ENCODE measurements around the gene GORASP2. TPM values are rescaled to one million over a fixed set of nuclear protein-coding genes. Genes with fewer than 3 reads are reported as not detected.

The GORASP2 gene
- 29.7 and 45.8 TPM in 2 replicates for total RNA-seq

GRCh38 chr2:170928824-170929685 is at the start of gene GORASP2:
Gene GORASP2, plus strand, starts transcription at chr2:170929253. Its CDS starts 88 bp downstream, at chr2:170929341.

Other genes starting within 250 kb of the GORASP2 start
- gene SP5, start 213.9 kb upstream of the GORASP2 start, total RNA-seq = not detected in 2 replicates
- gene ERICH2, start 158.9 kb upstream of the GORASP2 start, total RNA-seq = 1.7 and 2.9 TPM in 2 replicates
- gene GAD1, start 112.4 kb upstream of the GORASP2 start, total RNA-seq = 0.34 and 2.2 TPM in 2 replicates
- 17.4 and 40.3 TPM in 2 replicates for gene TLK1, start 231.6 kb downstream of the GORASP2 start, total RNA-seq